IMR-90 (cell line): ENCODE results near the gene FAM89A. TPM values are rescaled to one million over a fixed set of nuclear protein-coding genes. Genes with fewer than 3 reads are reported as not detected.
"Not testable (repeated sequence)": the region's sequence is repeated elsewhere in the genome, so short reads cannot be mapped to it uniquely, and the experiment has no call there.

Experiments used
- ATAC-seq: fragments of 200-7000 bp; cut with Tn5 transposase; 2 replicates; pipeline ENCODE4 v1.9.1; 2020; ENCODE audit warnings: low read depth, mild to moderate bottlenecking, moderate library complexity
- BruUV-seq: library from RNA; stranded (reverse); fragments of 400-500 nt; replicated peaks from 2 replicates; lab custom pipeline; 2021; lab: Mats Ljungman, UMichigan
- CTCF ChIA-PET: fragments of 300-600 bp; formaldehyde crosslinking; extraction: SDS; loops from one replicate; lab custom pipeline; 2021; ENCODE audit warnings: antibody characterized with exemption; lab: Yijun Ruan, JAX
- POLR2A ChIA-PET: fragments of 300-600 bp; sonication (Branson Sonifier 250); formaldehyde crosslinking; loops from one replicate; lab custom pipeline; 2022; ENCODE audit warnings: antibody characterized with exemption; ENCODE audit not compliant: unreplicated experiment; lab: Charles Lee
- DNase-seq: peaks from one replicate; pipeline ENCODE4 v3.0.0; 2013
- H2AFZ ChIP-seq: replicated peaks from 2 replicates; pipeline ENCODE3; 2013; ENCODE audit warnings: low read length, mild to moderate bottlenecking; ENCODE audit not compliant: poor library complexity
- H2AK5ac ChIP-seq: 2 replicates; pipeline ENCODE4 v1.6.1; 2013; ENCODE audit warnings: low read depth, low read length, inconsistent platforms
- H2AK9ac ChIP-seq: replicated peaks from 2 replicates; pipeline ENCODE3; 2013; ENCODE audit warnings: mild to moderate bottlenecking, low read depth, low read length, moderate library complexity; ENCODE audit not compliant: poor library complexity
- H2BK120ac ChIP-seq: 2 replicates; pipeline ENCODE4 v1.6.1; 2013; ENCODE audit warnings: low read depth, low read length, inconsistent platforms
- H2BK15ac ChIP-seq: 3 replicates; pipeline ENCODE4 v1.6.1; 2013; ENCODE audit warnings: low read depth, low read length, inconsistent platforms
- H2BK20ac ChIP-seq: 2 replicates; pipeline ENCODE4 v1.6.1; 2013; ENCODE audit warnings: low read depth, mild to moderate bottlenecking, inconsistent platforms, low read length, moderate library complexity
- H2BK5ac ChIP-seq: 2 replicates; pipeline ENCODE4 v1.6.1; 2013; ENCODE audit warnings: mild to moderate bottlenecking, low read depth, low read length, inconsistent platforms; ENCODE audit not compliant: poor library complexity, severe bottlenecking
- H3K14ac ChIP-seq: replicated peaks from 2 replicates; pipeline ENCODE4 v1.6.1; 2013; ENCODE audit warnings: low read depth, low read length, inconsistent platforms
- H3K18ac ChIP-seq: 2 replicates; pipeline ENCODE4 v1.6.1; 2013; ENCODE audit warnings: low read depth, low read length, control low read depth
- H3K23ac ChIP-seq: 2 replicates; pipeline ENCODE4 v1.6.1; 2013; ENCODE audit warnings: low read depth, low read length, inconsistent platforms
- H3K27ac ChIP-seq: 2 replicates; pipeline ENCODE4 v1.5.1; 2013; ENCODE audit warnings: mild to moderate bottlenecking, control low read depth, low read length; ENCODE audit not compliant: insufficient read depth
- H3K27me3 ChIP-seq: 2 replicates; pipeline ENCODE4 v1.6.1; 2013; ENCODE audit warnings: low read length; ENCODE audit not compliant: control insufficient read depth, insufficient read depth
- H3K36me3 ChIP-seq: 2 replicates; pipeline ENCODE4 v1.6.1; 2013; ENCODE audit warnings: low read length, mixed read lengths; ENCODE audit not compliant: control insufficient read depth, insufficient read depth
- H3K4ac ChIP-seq: 2 replicates; pipeline ENCODE4 v1.6.1; 2013; ENCODE audit warnings: low read depth, low read length, inconsistent platforms
- H3K4me1 ChIP-seq: 2 replicates; pipeline ENCODE4 v1.6.1; 2013; ENCODE audit warnings: low read length, mixed read lengths; ENCODE audit not compliant: control insufficient read depth, insufficient read depth
- H3K4me2 ChIP-seq: 2 replicates; pipeline ENCODE4 v1.6.1; 2013; ENCODE audit warnings: low read depth, mild to moderate bottlenecking, control low read depth, low read length, moderate library complexity
- H3K4me3 ChIP-seq: 2 replicates; pipeline ENCODE4 v1.5.1; 2013; ENCODE audit warnings: low read depth, mild to moderate bottlenecking, control low read depth, low read length, moderate library complexity; ENCODE audit not compliant: insufficient read depth
- H3K56ac ChIP-seq: 2 replicates; pipeline ENCODE4 v1.6.1; 2013; ENCODE audit warnings: low read length, inconsistent platforms; ENCODE audit not compliant: insufficient read depth; ENCODE audit errors: extremely low read depth
- H3K79me1 ChIP-seq, 2 experiments: 2 replicates each; pipeline ENCODE4 v1.6.1; 2013; ENCODE audit warnings: low read length in 2 of 2, inconsistent platforms in 1 of 2, low read depth in 1 of 2
- H3K9ac ChIP-seq: 2 replicates; pipeline ENCODE4 v1.6.1; 2013; ENCODE audit warnings: low read depth, low read length, control low read depth
- H3K9me1 ChIP-seq: 2 replicates; pipeline ENCODE4 v1.6.1; 2013; ENCODE audit warnings: low read length, inconsistent platforms; ENCODE audit not compliant: insufficient read depth
- H3K9me3 ChIP-seq: 2 replicates; pipeline ENCODE4 v1.6.1; 2013; ENCODE audit warnings: low read length; ENCODE audit not compliant: control insufficient read depth, insufficient read depth
- H4K20me1 ChIP-seq: 2 replicates; pipeline ENCODE4 v1.6.1; 2013; ENCODE audit warnings: low read length, inconsistent platforms; ENCODE audit not compliant: insufficient read depth
- H4K5ac ChIP-seq: 2 replicates; pipeline ENCODE4 v1.6.1; 2013; ENCODE audit warnings: mild to moderate bottlenecking, low read depth, low read length, control low read depth
- H4K8ac ChIP-seq, 2 experiments: 2 replicates each; pipeline ENCODE4 v1.6.1; 2013; ENCODE audit warnings: low read depth in 2 of 2, low read length in 2 of 2, control low read depth in 1 of 2, inconsistent platforms in 1 of 2
- H4K91ac ChIP-seq: 2 replicates; pipeline ENCODE4 v1.6.1; 2013; ENCODE audit warnings: low read depth, low read length, inconsistent platforms; ENCODE audit not compliant: insufficient read depth
- BHLHE40 ChIP-seq: fragments of 150-350 bp; IDR thresholded peaks from 2 replicates; pipeline ENCODE4 v1.6.1; 2016; ENCODE audit warnings: mild to moderate bottlenecking, low read depth, low read length
- CEBPB ChIP-seq: IDR thresholded peaks from 2 replicates; pipeline ENCODE4 v1.6.1; 2012; ENCODE audit warnings: low read depth, low read length, improper control_type of control experiment
- CHD1 ChIP-seq: IDR thresholded peaks from 2 replicates; pipeline ENCODE4 v1.6.1; 2012; ENCODE audit warnings: low read depth, low read length, improper control_type of control experiment
- MAZ ChIP-seq: IDR thresholded peaks from 2 replicates; pipeline ENCODE4 v1.6.1; 2012; ENCODE audit warnings: low read depth, mild to moderate bottlenecking, low read length, improper control_type of control experiment, moderate library complexity, borderline replicate concordance
- MXI1 ChIP-seq: IDR thresholded peaks from 2 replicates; pipeline ENCODE4 v1.6.1; 2012; ENCODE audit warnings: low read depth, mild to moderate bottlenecking, low read length, moderate library complexity, borderline replicate concordance
- WGBS, 2 experiments: methylation state at CpG; one replicate each; pipeline versions ENCODE4 v1.1.5 to v1.1.7; 2013; ENCODE audit warnings: missing lambda C conversion rate in 2 of 2; ENCODE audit not compliant: insufficient read length in 1 of 2; ENCODE audit errors: extremely low coverage in 2 of 2; 5-methylcytosine and 5-hydroxymethylcytosine counted together
- dilution Hi-C: fragments of 300-500 bp; cut with HindIII; formaldehyde crosslinking; loops from one replicate; pipeline ENCODE4 v1.14.3; 2018; ENCODE audit warnings: low sequenced_read_pairs; ENCODE audit not compliant: unreplicated experiment
- in situ Hi-C: fragments of 300-500 bp; cut with MboI; formaldehyde crosslinking; loops from 3 replicates; pipeline ENCODE4 v1.14.3; 2019; ENCODE audit warnings: low sequenced_read_pairs, inconsistent platforms, mixed read lengths
- intact Hi-C: fragments of 100-400 bp; cut with micrococcal nuclease; formaldehyde crosslinking; loops from 2 replicates; pipeline ENCODE4 v1.10.0; 2022
- polyA plus RNA-seq, 3 experiments: library from polyadenylated mRNA; depleted of rRNA; stranded (reverse); fragments of >200 nt; gene quantifications; 2 replicates each; pipeline ENCODE4 v1.2.3, GENCODE V29; 2012; ENCODE audit warnings: low replicate concordance in 1 of 3
- total RNA-seq: library from RNA; depleted of rRNA; stranded (reverse); fragments of >200 nt; gene quantifications from 2 replicates; pipeline ENCODE4 v1.2.3, GENCODE V29; 2012
- TF ChIP-seq, protein P1 (sequence below): fragments of 150-350 bp; IDR thresholded peaks from 2 replicates; pipeline ENCODE4 v1.6.1; 2017; ENCODE audit warnings: mild to moderate bottlenecking, antibody characterized with exemption, low read length, low read depth

Gene FAM89A
- total and polyA plus RNA-seq, 2 of the 4 experiments (the other 2 are of a cell fraction) = 6.8 to 8.1 TPM

DNA sequence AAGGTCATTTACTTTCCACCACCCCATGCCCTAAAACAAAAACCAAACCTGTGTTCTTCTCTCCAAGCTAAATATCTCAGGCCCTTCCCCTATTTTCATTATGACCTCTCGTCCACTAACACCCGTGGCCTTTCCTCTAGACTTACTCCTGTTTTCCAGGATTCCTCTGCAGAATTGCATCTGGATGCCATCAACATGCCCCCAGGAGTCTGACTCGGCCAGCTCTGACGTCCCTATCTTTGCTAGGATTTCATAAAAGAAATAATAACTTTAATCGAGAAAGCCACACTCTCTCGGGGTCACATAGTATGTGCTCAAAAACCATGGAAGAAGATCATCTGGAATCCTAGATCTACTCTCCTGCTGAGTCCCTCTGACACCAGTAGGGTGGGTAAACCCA is 13.5 kb downstream of the FAM89A start (continued):
- TF ChIP-seq, protein P1, sequence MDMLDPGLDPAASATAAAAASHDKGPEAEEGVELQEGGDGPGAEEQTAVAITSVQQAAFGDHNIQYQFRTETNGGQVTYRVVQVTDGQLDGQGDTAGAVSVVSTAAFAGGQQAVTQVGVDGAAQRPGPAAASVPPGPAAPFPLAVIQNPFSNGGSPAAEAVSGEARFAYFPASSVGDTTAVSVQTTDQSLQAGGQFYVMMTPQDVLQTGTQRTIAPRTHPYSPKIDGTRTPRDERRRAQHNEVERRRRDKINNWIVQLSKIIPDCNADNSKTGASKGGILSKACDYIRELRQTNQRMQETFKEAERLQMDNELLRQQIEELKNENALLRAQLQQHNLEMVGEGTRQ = no peak

DNA sequence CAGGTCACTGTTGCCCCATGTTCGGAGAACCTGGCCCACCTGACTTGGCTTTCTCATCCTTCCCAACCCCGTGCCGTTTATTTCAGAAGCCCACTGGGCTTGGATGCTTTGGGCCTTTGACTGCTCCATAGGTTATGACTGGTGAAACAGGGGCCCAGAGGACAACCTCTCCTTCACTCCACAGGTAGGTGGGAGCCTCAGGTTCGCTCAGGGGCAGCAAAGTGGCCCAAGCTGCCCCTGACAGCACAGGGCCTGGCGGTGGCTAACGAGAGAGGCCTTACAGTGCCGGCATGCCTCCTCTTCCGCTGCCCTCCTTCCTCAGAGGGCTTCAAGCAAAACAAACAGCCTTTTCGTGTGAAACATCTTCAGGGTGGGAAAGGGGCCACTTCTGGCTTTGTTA is 16.9 kb downstream of the FAM89A start:
- no peak overlapping the region for H2AFZ ChIP-seq
- H3K27ac ChIP-seq = no peak overlapping the region
- no peak overlapping the region for H3K4me2 ChIP-seq
- no TSS peak for BruUV-seq
- dilution Hi-C loops = no loop called here
- no peak overlapping the region for H3K4me3 ChIP-seq
- H3K9ac ChIP-seq = no peak overlapping the region
- WGBS, 2 experiments = 100% methylated on average over 2 of the region's 9 CpGs; no CpG with 5 or more reads in 1 of the 2 experiments
- no peaks in the 10 kb centered on the region; the same call in 1 of the 2 replicates for H4K20me1 ChIP-seq
- H3K23ac ChIP-seq = no peak overlapping the region
- no peaks in the 10 kb centered on the region for H3K9me3 ChIP-seq
- no peak for TF ChIP-seq BHLHE40
- TF ChIP-seq MAZ = no peak
- TF ChIP-seq CHD1 = no peak
- no peak for TF ChIP-seq CEBPB
- TF ChIP-seq MXI1 = no peak
- H3K18ac ChIP-seq = no peak overlapping the region
- ChIA-PET CTCF (no interaction called here), POLR2A (no interaction called here)
- H4K5ac ChIP-seq = no peak overlapping the region
- intact Hi-C loops = no loop called here
- no peak overlapping the region for H3K14ac ChIP-seq
- DNase-seq = no peak
- H3K27me3 ChIP-seq = no peaks in the 10 kb centered on the region
- no peak overlapping the region for H4K91ac ChIP-seq
- H2BK20ac ChIP-seq = no peak overlapping the region
- no peak overlapping the region for H2BK15ac ChIP-seq
- H2BK5ac ChIP-seq = no peak overlapping the region
- H3K79me1 ChIP-seq = peaks cover 0 to 14% of the 10 kb centered on the region in 2 experiments; a peak in 1 of 4 replicates
- H4K8ac ChIP-seq = no peak overlapping the region
- no peak for ATAC-seq
- no peak overlapping the region for H3K4ac ChIP-seq
- H3K36me3 ChIP-seq = peaks cover 7% of the 10 kb centered on the region
- no peak overlapping the region for H3K56ac ChIP-seq
- H3K4me1 ChIP-seq = peaks cover 9% of the 10 kb centered on the region
- H3K9me1 ChIP-seq = peaks cover 18% of the 10 kb centered on the region
- H2AK9ac ChIP-seq = no peak overlapping the region
- in situ Hi-C loops = no loop called here
- no peak overlapping the region for H2BK120ac ChIP-seq
- H2AK5ac ChIP-seq = no peak overlapping the region

- H4K8ac ChIP-seq, POLR2A ChIA-PET, H3K27me3 ChIP-seq, H3K23ac ChIP-seq, H2AK9ac ChIP-seq, dilution Hi-C loops, H3K4me3 ChIP-seq, BruUV-seq, H4K91ac ChIP-seq, H2BK5ac ChIP-seq, H3K14ac ChIP-seq, H2AK5ac ChIP-seq, H2BK15ac ChIP-seq, in situ Hi-C loops, H3K36me3 ChIP-seq, CTCF ChIA-PET, H3K4me2 ChIP-seq, H3K27ac ChIP-seq, H3K4me1 ChIP-seq, ATAC-seq, H3K4ac ChIP-seq, H3K18ac ChIP-seq, H4K20me1 ChIP-seq, intact Hi-C loops, H3K56ac ChIP-seq, H2BK120ac ChIP-seq, H3K9me3 ChIP-seq, H3K9ac ChIP-seq, H2AFZ ChIP-seq, DNase-seq, H4K5ac ChIP-seq, H2BK20ac ChIP-seq: not testable (repeated sequence)
- peaks cover 0 to 14% of the 10 kb centered on the region in 2 experiments; a peak in 1 of 4 replicates for H3K79me1 ChIP-seq
- 87% methylated on average over 5 of the region's 7 CpGs; no CpG with 5 or more reads in 1 of the 2 experiments for WGBS, 2 experiments
- peaks cover 17% of the 10 kb centered on the region for H3K9me1 ChIP-seq
Observed at GRCh38 chr1:231022543-231022942, 17.5 kb downstream of the FAM89A start.
